Mesendoderm (in vitro differentiated cells): ENCODE data around the gene LNPK.
A peak's percentile ranks its signal among the peaks of the same experiment; 100 is the strongest.
"Not testable (repeated sequence)": the region's sequence is repeated elsewhere in the genome, so short reads cannot be mapped to it uniquely, and the experiment has no call there.

Source experiments
- DNase-seq: peaks from one replicate; pipeline ENCODE4 v3.0.0; 2013
- H2AK5ac ChIP-seq: 2 replicates; pipeline ENCODE4 v1.6.1; 2013; ENCODE audit warnings: low read length, inconsistent platforms
- H2BK120ac ChIP-seq: 2 replicates; pipeline ENCODE4 v1.6.1; 2013; ENCODE audit warnings: low read depth, mild to moderate bottlenecking, low read length, moderate library complexity, mixed read lengths
- H2BK15ac ChIP-seq: replicated peaks from 2 replicates; pipeline ENCODE4 v1.6.1; 2013; ENCODE audit warnings: low read depth, mild to moderate bottlenecking, moderate library complexity
- H2BK5ac ChIP-seq: 2 replicates; pipeline ENCODE4 v1.6.1; 2013; ENCODE audit warnings: low read length, inconsistent platforms
- H3K18ac ChIP-seq: 2 replicates; pipeline ENCODE4 v1.6.1; 2013; ENCODE audit warnings: mild to moderate bottlenecking, low read length, mixed read lengths
- H3K23ac ChIP-seq: one replicate; pipeline ENCODE4 v1.6.1; 2013; ENCODE audit warnings: low read length
- H3K27ac ChIP-seq: 2 replicates; pipeline ENCODE4 v1.5.1; 2013; ENCODE audit warnings: low read depth, mild to moderate bottlenecking, inconsistent platforms, low read length, moderate library complexity
- H3K27me3 ChIP-seq: 2 replicates; pipeline ENCODE4 v1.6.1; 2013; ENCODE audit warnings: low read length, control low read depth, mild to moderate bottlenecking, inconsistent platforms; ENCODE audit not compliant: insufficient read depth, poor library complexity
- H3K36me3 ChIP-seq: 2 replicates; pipeline ENCODE4 v1.6.1; 2013; ENCODE audit warnings: low read length, inconsistent platforms; ENCODE audit not compliant: control insufficient read depth, insufficient read depth
- H3K4ac ChIP-seq: one replicate; pipeline ENCODE4 v1.6.1; 2013; ENCODE audit warnings: low read depth, mild to moderate bottlenecking, low read length, moderate library complexity
- H3K4me1 ChIP-seq: 2 replicates; pipeline ENCODE4 v1.6.1; 2013; ENCODE audit warnings: low read depth, low read length, inconsistent platforms; ENCODE audit not compliant: control insufficient read depth
- H3K4me2 ChIP-seq: 2 replicates; pipeline ENCODE4 v1.6.1; 2013; ENCODE audit warnings: low read length
- H3K4me3 ChIP-seq: 2 replicates; pipeline ENCODE4 v1.5.1; 2013; ENCODE audit warnings: mild to moderate bottlenecking, low read length
- H3K56ac ChIP-seq: one replicate; pipeline ENCODE4 v1.6.1; 2013; ENCODE audit warnings: low read length
- H3K79me1 ChIP-seq: 2 replicates; pipeline ENCODE4 v1.6.1; 2013; ENCODE audit warnings: low read length, inconsistent platforms
- H3K79me2 ChIP-seq: 2 replicates; pipeline ENCODE4 v1.6.1; 2013; ENCODE audit warnings: mild to moderate bottlenecking, low read length; ENCODE audit not compliant: control insufficient read depth, insufficient read depth
- H3K9ac ChIP-seq: 2 replicates; pipeline ENCODE4 v1.6.1; 2013; ENCODE audit warnings: low read length, inconsistent platforms
- H4K5ac ChIP-seq: one replicate; pipeline ENCODE4 v1.6.1; 2013; ENCODE audit warnings: low read length
- H4K8ac ChIP-seq: one replicate; pipeline ENCODE4 v1.6.1; 2013; ENCODE audit warnings: low read depth, mild to moderate bottlenecking, control low read depth, low read length, moderate library complexity
- WGBS: extraction: QIAGEN DNeasy Blood & Tissue Kit; methylation state at CpG from one replicate; pipeline ENCODE4 v1.1.7; 2013; ENCODE audit warnings: low lambda C conversion rate, missing lambda C conversion rate; ENCODE audit not compliant: insufficient coverage; ENCODE audit errors: extremely low coverage; 5-methylcytosine and 5-hydroxymethylcytosine counted together

Gene LNPK

DNA sequence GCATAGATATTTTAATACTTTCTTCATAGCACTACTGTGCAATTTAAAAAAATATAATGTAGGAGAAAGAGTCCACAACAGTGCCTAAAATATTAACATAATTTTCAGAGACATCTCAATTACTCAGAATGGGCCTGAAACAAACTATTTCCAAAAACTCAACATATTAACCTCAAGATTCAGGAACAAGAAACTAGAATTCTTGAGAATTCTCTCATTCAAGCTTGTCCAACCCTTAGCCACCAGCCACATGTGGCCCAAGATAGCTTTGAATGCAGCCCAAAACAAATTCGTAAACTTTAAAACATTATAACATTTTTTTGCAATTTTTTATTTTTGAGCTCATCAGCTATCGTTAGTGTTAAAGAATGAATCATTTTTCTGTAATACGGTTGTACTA lies 35.2 kb downstream of the LNPK start:
- H3K4me2 ChIP-seq: no peak overlapping the region
- no peak overlapping the region for H2BK120ac ChIP-seq
- H3K9ac ChIP-seq: no peak overlapping the region
- H3K36me3 ChIP-seq: no peaks in the 10 kb centered on the region
- WGBS: 100% methylated on average over 1 of the region's 3 CpGs
- H3K4me3 ChIP-seq: no peak overlapping the region
- no peak overlapping the region for H4K5ac ChIP-seq
- no peaks in the 10 kb centered on the region for H3K79me1 ChIP-seq
- no peak overlapping the region for H3K23ac ChIP-seq
- DNase-seq: no peak
- H3K4me1 ChIP-seq: no peaks in the 10 kb centered on the region
- no peak overlapping the region for H3K56ac ChIP-seq
- no peak overlapping the region for H4K8ac ChIP-seq
- H2BK5ac ChIP-seq: no peak overlapping the region
- no peak overlapping the region for H3K18ac ChIP-seq
- H2BK15ac ChIP-seq: no peak overlapping the region
- H2AK5ac ChIP-seq: no peak overlapping the region
- no peaks in the 10 kb centered on the region for H3K27me3 ChIP-seq
- no peak overlapping the region for H3K27ac ChIP-seq
- H3K4ac ChIP-seq: no peak overlapping the region
- H3K79me2 ChIP-seq: no peaks in the 10 kb centered on the region

DNA sequence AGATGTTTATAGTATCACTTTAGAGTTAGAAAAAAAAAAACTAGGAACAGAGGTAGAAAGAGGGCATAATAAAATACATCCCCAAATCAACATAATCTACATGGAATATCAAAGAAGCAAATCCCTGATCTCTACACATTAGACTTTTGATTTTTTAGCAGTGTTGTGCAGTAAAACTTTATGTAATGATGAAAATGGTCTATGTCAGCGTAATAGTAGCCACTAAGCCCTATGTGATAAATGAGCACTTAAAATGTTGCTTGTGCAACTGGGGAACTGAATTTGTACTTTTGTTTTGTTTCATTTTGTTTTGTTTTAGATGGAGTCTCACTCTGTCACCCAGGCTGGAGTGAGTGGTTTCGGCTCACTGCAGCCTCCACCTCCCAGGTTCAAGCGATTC lies 36.3 kb downstream of the LNPK start:
- no peaks in the 10 kb centered on the region for H3K36me3 ChIP-seq
- H2BK15ac ChIP-seq: no peak overlapping the region
- H3K4me3 ChIP-seq: no peak overlapping the region
- no peak overlapping the region for H4K8ac ChIP-seq
- no peak overlapping the region for H2BK120ac ChIP-seq
- H3K79me2 ChIP-seq: no peaks in the 10 kb centered on the region
- H3K27me3 ChIP-seq: no peaks in the 10 kb centered on the region
- H3K4me1 ChIP-seq: no peaks in the 10 kb centered on the region
- H3K4ac ChIP-seq: no peak overlapping the region
- H3K23ac ChIP-seq: no peak overlapping the region
- no peak overlapping the region for H2BK5ac ChIP-seq
- H3K18ac ChIP-seq: no peak overlapping the region
- no peaks in the 10 kb centered on the region for H3K79me1 ChIP-seq
- WGBS: no CpG with 5 or more reads among the region's 3 CpGs
- no peak for DNase-seq
- no peak overlapping the region for H3K4me2 ChIP-seq
- no peak overlapping the region for H3K27ac ChIP-seq
- H3K56ac ChIP-seq: no peak overlapping the region
- H4K5ac ChIP-seq: no peak overlapping the region
- H3K9ac ChIP-seq: no peak overlapping the region
- no peak overlapping the region for H2AK5ac ChIP-seq

DNA sequence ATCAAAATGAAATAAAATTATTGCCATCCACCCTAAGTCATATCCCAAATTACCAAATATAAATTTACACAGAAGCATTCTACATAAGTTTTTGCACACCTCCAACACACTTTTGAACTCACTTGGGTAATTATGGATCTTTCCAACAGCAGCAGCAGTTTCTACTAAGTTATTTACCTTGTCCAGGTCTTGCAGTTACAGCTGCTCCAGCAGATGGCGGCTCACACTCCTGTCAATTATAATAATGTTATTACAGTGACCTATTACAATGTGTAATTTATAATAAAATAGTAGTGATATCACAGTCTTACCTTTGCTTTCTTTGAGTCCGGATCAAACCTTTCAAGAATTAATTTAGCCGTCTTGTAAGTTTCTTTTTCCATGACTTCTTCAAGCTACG lies 37.9 kb downstream of the LNPK start:
- no peak overlapping the region for H4K5ac ChIP-seq
- H2BK120ac ChIP-seq: no peak overlapping the region
- H3K9ac ChIP-seq: no peak overlapping the region
- H2BK5ac ChIP-seq: no peak overlapping the region
- DNase-seq: no peak
- H3K56ac ChIP-seq: no peak overlapping the region
- no peak overlapping the region for H3K4me3 ChIP-seq
- no peak overlapping the region for H2AK5ac ChIP-seq
- H3K27ac ChIP-seq: no peak overlapping the region
- WGBS: no CpG with 5 or more reads among the region's 4 CpGs
- H3K79me1 ChIP-seq: no peaks in the 10 kb centered on the region
- no peak overlapping the region for H3K4ac ChIP-seq
- no peak overlapping the region for H2BK15ac ChIP-seq
- no peaks in the 10 kb centered on the region for H3K79me2 ChIP-seq
- no peaks in the 10 kb centered on the region for H3K4me1 ChIP-seq
- H3K4me2 ChIP-seq: no peak overlapping the region
- no peak overlapping the region for H3K18ac ChIP-seq
- H4K8ac ChIP-seq: no peak overlapping the region
- H3K27me3 ChIP-seq: no peaks in the 10 kb centered on the region
- H3K36me3 ChIP-seq: no peaks in the 10 kb centered on the region
- no peak overlapping the region for H3K23ac ChIP-seq

DNA sequence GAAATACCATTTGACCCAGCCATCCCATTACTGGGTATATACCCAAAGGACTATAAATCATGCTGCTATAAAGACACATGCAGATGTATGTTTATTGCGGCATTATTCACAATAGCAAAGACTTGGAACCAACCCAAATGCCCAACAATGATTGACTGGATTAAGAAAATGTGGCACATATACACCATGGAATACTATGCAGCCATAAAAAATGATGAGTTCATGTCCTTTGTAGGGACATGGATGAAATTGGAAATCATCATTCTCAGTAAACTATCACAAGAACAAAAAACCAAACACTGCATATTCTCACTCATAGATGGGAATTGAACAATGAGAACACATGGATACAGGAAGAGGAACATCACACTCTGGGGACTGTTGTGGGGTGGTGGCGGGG lies 38.9 kb downstream of the LNPK start:
- H3K18ac ChIP-seq, H2BK15ac ChIP-seq, H3K79me1 ChIP-seq, H3K4me2 ChIP-seq, H3K36me3 ChIP-seq, H4K8ac ChIP-seq, H3K23ac ChIP-seq, H3K4me1 ChIP-seq, H3K9ac ChIP-seq, H3K27ac ChIP-seq, H2AK5ac ChIP-seq, H4K5ac ChIP-seq, H2BK120ac ChIP-seq, H3K56ac ChIP-seq, H3K4me3 ChIP-seq, H2BK5ac ChIP-seq, H3K79me2 ChIP-seq, H3K27me3 ChIP-seq, DNase-seq, H3K4ac ChIP-seq: not testable (repeated sequence)
- WGBS: no CpG with 5 or more reads among the region's 2 CpGs

DNA sequence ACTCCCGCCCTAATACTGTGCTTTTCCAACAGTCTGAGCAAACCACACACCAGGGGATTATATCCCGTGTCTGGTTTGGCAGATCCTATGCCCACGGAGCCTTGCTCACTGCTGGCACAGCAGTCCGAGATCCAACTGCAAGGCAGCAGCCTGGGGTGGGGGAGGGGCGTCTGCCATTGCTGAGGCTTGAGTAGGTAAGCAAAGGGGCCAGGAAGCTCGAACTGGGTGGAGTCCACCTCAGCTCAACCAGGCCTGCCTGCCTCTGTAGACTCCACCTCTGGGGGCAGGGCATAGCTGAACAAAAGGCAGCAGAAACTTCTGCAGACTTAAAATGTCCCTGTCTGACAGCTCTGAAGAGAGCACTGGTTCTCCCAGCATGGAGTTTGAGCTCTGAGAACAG lies 44.2 kb downstream of the LNPK start:
- Histone ChIP-seq H3K4me1 (no peaks in the 10 kb centered on the region), H3K27ac (no peak overlapping the region), H3K79me1 (no peaks in the 10 kb centered on the region), H2BK5ac (no peak overlapping the region), H3K9ac (no peak overlapping the region), H2AK5ac (no peak overlapping the region), H3K4ac (no peak overlapping the region), H3K27me3 (no peaks in the 10 kb centered on the region), H2BK15ac (no peak overlapping the region), H3K18ac (no peak overlapping the region), H3K56ac (no peak overlapping the region), H4K8ac (no peak overlapping the region), H3K79me2 (no peaks in the 10 kb centered on the region), H2BK120ac (no peak overlapping the region), H3K23ac (no peak overlapping the region), H3K4me3 (no peak overlapping the region), H3K36me3 (no peaks in the 10 kb centered on the region), H3K4me2 (no peak overlapping the region), H4K5ac (no peak overlapping the region)
- no CpG with 5 or more reads among the region's 6 CpGs for WGBS
- DNase-seq: peak; percentile 26

DNA sequence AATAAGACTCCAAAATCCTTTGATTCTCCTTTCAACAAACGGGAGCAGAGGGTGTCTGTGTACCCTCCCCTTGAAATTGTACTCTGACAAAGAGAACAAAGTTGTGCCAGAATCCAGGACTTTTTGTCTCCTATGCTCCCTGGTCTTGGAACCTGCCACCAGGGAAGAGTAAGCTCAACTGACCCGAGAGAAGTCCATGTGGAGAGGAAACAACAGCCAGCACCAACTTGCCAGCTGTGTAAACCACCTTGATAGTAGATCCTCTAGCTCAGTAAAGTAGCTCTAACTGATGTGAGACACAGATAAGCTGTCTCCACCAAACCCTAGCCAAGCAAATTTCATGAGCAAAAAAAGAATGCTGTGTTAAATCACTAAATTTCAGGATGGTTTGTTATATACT lies 46.9 kb downstream of the LNPK start:
- DNase-seq: no peak

More for the DNA sequence above, 46.9 kb downstream of the LNPK start:
- Histone ChIP-seq H2BK15ac (no peak overlapping the region), H3K79me1 (no peaks in the 10 kb centered on the region), H2BK120ac (no peak overlapping the region), H3K56ac (no peak overlapping the region), H3K79me2 (no peaks in the 10 kb centered on the region), H3K4ac (no peak overlapping the region), H3K18ac (no peak overlapping the region), H3K4me2 (no peak overlapping the region), H3K27ac (no peak overlapping the region), H3K4me1 (no peaks in the 10 kb centered on the region), H3K4me3 (no peak overlapping the region), H3K23ac (no peak overlapping the region), H4K5ac (no peak overlapping the region), H2AK5ac (no peak overlapping the region), H3K9ac (no peak overlapping the region), H3K27me3 (no peaks in the 10 kb centered on the region), H2BK5ac (no peak overlapping the region), H4K8ac (no peak overlapping the region), H3K36me3 (no peaks in the 10 kb centered on the region)
- WGBS: no CpG with 5 or more reads among the region's 2 CpGs
